ENCODE results near the gene USHBP1. TPM values are rescaled to one million over a fixed set of nuclear protein-coding genes. Genes with fewer than 3 reads are reported as not detected.

Gene USHBP1
- total and polyA plus RNA-seq, 2 experiments from 2014 or later, result 4.0 to 5.6 TPM

DNA sequence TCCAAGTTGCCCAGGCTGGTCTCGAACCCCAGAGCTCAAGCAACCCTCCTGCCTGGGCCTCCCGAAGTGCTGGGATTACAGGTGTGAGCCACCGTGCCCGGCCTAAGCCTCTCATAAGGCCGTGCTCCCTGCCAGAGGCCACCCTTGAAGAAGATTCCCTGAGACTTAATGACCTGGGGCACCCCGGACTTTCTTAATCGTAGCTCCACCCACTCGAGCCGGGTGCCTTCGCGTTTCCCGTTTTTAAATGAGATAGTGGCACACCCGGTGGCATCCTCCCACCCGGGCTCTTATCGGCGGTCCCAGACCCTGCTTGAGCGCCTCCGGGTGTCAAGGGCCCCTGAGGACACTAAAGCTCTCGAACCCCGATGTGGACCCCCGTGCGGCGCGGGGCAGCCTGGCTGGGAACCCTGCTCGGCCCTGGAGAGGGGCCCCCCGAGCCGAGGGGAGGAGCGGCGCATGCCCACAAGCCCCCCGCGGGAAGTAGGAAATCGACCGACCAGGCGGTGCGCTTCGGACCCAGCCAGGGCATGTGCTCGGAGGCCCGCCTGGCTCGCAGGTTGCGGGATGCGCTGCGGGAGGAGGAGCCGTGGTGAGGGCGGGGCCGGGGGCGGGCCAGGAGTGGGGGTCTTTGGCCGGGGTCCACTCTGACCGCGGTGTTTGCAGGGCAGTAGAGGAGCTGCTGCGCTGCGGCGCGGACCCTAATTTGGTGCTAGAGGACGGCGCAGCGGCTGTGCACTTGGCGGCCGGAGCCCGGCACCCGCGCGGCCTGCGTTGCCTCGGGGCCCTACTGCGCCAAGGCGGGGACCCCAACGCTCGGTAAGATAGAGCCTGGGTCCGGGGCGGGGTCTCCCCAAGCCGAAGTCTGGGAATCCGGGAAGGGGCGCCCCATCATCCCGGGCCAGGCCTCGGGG lies 17.1 kb upstream of the USHBP1 start, which contains the start of gene ANKLE1 (continued):
- no peak for TF ChIP-seq ZNF462 (CRISPR knock-in tag; IDR thresholded peaks at IDR 0.05)
- peak; percentile 73 for TF ChIP-seq POLR2AphosphoS5 (IDR thresholded peaks at IDR 0.05; ENCODE audit: low read depth)

- H3K36me3 ChIP-seq (ENCODE audit: insufficient read depth), result peaks cover 10% of the 10 kb centered on the region
- Mint-ChIP-seq H3K4me1 (peaks cover 2% of the 10 kb centered on the region; the same call in 2 of the 3 replicates), H3K27ac (no peak overlapping the region), H3K4me3 (no peak overlapping the region), H3K9me3 (no peaks in the 10 kb centered on the region), H3K36me3 (ENCODE audit: low read depth) (peaks cover 52% of the 10 kb centered on the region), H3K27me3 (ENCODE audit: insufficient read depth, low read depth, poor library complexity) (peaks cover 9% of the 10 kb centered on the region)
- no peak overlapping the region for H3K27ac ChIP-seq (ENCODE audit: low read depth)
- no peak for TF ChIP-seq ETS1 (IDR thresholded peaks at IDR 0.05)
- TF ChIP-seq, protein P1, sequence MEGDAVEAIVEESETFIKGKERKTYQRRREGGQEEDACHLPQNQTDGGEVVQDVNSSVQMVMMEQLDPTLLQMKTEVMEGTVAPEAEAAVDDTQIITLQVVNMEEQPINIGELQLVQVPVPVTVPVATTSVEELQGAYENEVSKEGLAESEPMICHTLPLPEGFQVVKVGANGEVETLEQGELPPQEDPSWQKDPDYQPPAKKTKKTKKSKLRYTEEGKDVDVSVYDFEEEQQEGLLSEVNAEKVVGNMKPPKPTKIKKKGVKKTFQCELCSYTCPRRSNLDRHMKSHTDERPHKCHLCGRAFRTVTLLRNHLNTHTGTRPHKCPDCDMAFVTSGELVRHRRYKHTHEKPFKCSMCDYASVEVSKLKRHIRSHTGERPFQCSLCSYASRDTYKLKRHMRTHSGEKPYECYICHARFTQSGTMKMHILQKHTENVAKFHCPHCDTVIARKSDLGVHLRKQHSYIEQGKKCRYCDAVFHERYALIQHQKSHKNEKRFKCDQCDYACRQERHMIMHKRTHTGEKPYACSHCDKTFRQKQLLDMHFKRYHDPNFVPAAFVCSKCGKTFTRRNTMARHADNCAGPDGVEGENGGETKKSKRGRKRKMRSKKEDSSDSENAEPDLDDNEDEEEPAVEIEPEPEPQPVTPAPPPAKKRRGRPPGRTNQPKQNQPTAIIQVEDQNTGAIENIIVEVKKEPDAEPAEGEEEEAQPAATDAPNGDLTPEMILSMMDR (conservative IDR thresholded peaks at IDR 0.05; ENCODE audit: low read depth in 2 of 2), result no peak
- TF ChIP-seq EZH2phosphoT487 (IDR thresholded peaks at IDR 0.05; ENCODE audit: unreplicated experiment), result no peak
- no peak for TF ChIP-seq REST (IDR thresholded peaks at IDR 0.05; ENCODE audit: unreplicated experiment)
- no peak overlapping the region for H3K4me2 ChIP-seq
- peaks cover 6% of the 10 kb centered on the region; the same call in 1 of the 2 replicates for H3K27me3 ChIP-seq (ENCODE audit: insufficient read depth)
- peaks cover 4% of the 10 kb centered on the region; the same call in 1 of the 2 replicates for H4K20me1 ChIP-seq (replicated peaks; ENCODE audit: insufficient read depth)
- H3K4me3 ChIP-seq, result no peak overlapping the region
- H3K9me2 ChIP-seq (ENCODE audit: insufficient read depth), result no peaks in the 10 kb centered on the region
- peaks cover 22% of the 10 kb centered on the region for H3F3A ChIP-seq (replicated peaks; ENCODE audit: low read depth)
- no peaks in the 10 kb centered on the region for H3K4me1 ChIP-seq (ENCODE audit: insufficient read depth)
- H2AFZ ChIP-seq, result no peak overlapping the region
- ATAC-seq (no peak), DNase-seq (ENCODE audit: low spot score) (no peak)
- no peaks in the 10 kb centered on the region for H3K79me2 ChIP-seq (replicated peaks; ENCODE audit: insufficient read depth)
Observed at GRCh38 chr19:17279436-17279835, 14.9 kb upstream of the USHBP1 start.

All from GM23338 (cell line).